Smooth muscle cell (in vitro differentiated cells): ENCODE measurements around the gene DGKG. TPM values are rescaled to one million over a fixed set of nuclear protein-coding genes. Genes with fewer than 3 reads are reported as not detected.

Experiments
- DNase-seq: peaks from one replicate; lab custom pipeline; 2025; ENCODE audit not compliant: unreplicated experiment; lab: John Stamatoyannopoulos, UW
- H2AFZ ChIP-seq: fragments of 200-600 bp; sonication (generic); 2 replicates; pipeline ENCODE4 v1.6.0; 2016; ENCODE audit warnings: antibody characterized with exemption, low read depth, mild to moderate bottlenecking
- H3F3A ChIP-seq: fragments of 200-600 bp; sonication (generic); 2 replicates; pipeline ENCODE4 v1.6.0; 2017; ENCODE audit warnings: antibody characterized with exemption, low read depth
- H3K27ac ChIP-seq: fragments of 200-600 bp; sonication (generic); 2 replicates; pipeline ENCODE4 v1.5.1; 2016; ENCODE audit warnings: low read depth, mild to moderate bottlenecking
- H3K27me3 ChIP-seq: fragments of 200-600 bp; sonication (generic); 2 replicates; pipeline ENCODE4 v1.6.1; 2016; ENCODE audit warnings: low read depth, mild to moderate bottlenecking
- H3K36me3 ChIP-seq: fragments of 200-600 bp; sonication (generic); 2 replicates; pipeline ENCODE4 v1.5.1; 2016; ENCODE audit warnings: low read depth
- H3K4me1 ChIP-seq: fragments of 200-600 bp; sonication (generic); 2 replicates; pipeline ENCODE4 v1.5.1; 2016; ENCODE audit warnings: low read depth
- H3K4me2 ChIP-seq: fragments of 200-600 bp; sonication (generic); 2 replicates; pipeline ENCODE4 v1.6.0; 2016; ENCODE audit warnings: mild to moderate bottlenecking
- H3K4me3 ChIP-seq: fragments of 200-600 bp; sonication (generic); 2 replicates; pipeline ENCODE4 v1.5.1; 2016; ENCODE audit warnings: mild to moderate bottlenecking
- H3K79me2 ChIP-seq: fragments of 200-600 bp; sonication (generic); 2 replicates; pipeline ENCODE4 v1.6.0; 2016; ENCODE audit warnings: low read depth, mild to moderate bottlenecking
- H3K9ac ChIP-seq: fragments of 200-600 bp; sonication (generic); 2 replicates; pipeline ENCODE4 v1.6.0; 2016; ENCODE audit warnings: low read depth
- H3K9me3 ChIP-seq: fragments of 200-600 bp; sonication (generic); replicated peaks from 2 replicates; pipeline ENCODE4 v1.5.1; 2016; ENCODE audit warnings: low read depth
- H4K20me1 ChIP-seq: fragments of 200-600 bp; sonication (generic); 2 replicates; pipeline ENCODE4 v1.6.0; 2016; ENCODE audit warnings: low read depth
- WGBS: methylation state at CpG from one replicate; pipeline ENCODE4 v1.1.7; 2016; ENCODE audit warnings: low lambda C conversion rate; 5-methylcytosine and 5-hydroxymethylcytosine counted together
- polyA plus RNA-seq: library from polyadenylated mRNA; unstranded; fragments of >200 nt; fragmentation: Nextera tagmentation; extraction: Ambion mirVana; gene quantifications from 2 replicates; pipeline ENCODE4 v1.2.1, GENCODE V29; 2016
- total RNA-seq: library from RNA; depleted of rRNA; stranded (reverse); fragments of >200 nt; gene quantifications from 2 replicates; pipeline ENCODE4 v1.2.3, GENCODE V29; 2014
- TF ChIP-seq, protein P1 (sequence below): fragments of 200-600 bp; sonication (generic); IDR thresholded peaks from 2 replicates; pipeline ENCODE4 v1.5.1; 2017; ENCODE audit warnings: borderline replicate concordance, mild to moderate bottlenecking, antibody characterized with exemption; ENCODE audit not compliant: insufficient read depth, poor library complexity, severe bottlenecking

DGKG gene
- total and polyA plus RNA-seq, 2 experiments from 2014 or later = 0.64 TPM; not detected in 1

DNA sequence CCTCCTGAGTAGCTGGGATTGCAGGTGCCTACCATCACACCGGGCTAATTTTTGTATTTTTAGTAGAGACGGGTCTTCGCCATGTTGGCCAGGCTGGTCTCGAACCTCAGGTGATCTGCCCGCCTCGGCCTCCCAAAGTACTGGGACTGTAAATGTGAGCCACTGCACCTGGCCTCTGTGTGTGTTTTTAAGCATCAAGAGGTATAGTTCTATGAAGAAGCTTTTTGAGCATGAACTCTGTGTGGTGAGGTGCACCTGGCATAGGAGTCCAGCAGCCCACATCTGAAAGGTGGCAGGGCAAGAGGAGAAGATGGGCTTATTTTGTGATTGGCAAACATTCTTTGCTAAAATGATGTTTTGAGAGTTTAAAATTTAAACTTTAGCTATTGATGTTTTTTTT is 118.0 kb downstream of the DGKG start:
- TF ChIP-seq, protein P1, sequence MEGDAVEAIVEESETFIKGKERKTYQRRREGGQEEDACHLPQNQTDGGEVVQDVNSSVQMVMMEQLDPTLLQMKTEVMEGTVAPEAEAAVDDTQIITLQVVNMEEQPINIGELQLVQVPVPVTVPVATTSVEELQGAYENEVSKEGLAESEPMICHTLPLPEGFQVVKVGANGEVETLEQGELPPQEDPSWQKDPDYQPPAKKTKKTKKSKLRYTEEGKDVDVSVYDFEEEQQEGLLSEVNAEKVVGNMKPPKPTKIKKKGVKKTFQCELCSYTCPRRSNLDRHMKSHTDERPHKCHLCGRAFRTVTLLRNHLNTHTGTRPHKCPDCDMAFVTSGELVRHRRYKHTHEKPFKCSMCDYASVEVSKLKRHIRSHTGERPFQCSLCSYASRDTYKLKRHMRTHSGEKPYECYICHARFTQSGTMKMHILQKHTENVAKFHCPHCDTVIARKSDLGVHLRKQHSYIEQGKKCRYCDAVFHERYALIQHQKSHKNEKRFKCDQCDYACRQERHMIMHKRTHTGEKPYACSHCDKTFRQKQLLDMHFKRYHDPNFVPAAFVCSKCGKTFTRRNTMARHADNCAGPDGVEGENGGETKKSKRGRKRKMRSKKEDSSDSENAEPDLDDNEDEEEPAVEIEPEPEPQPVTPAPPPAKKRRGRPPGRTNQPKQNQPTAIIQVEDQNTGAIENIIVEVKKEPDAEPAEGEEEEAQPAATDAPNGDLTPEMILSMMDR = no peak
- Histone ChIP-seq H3K4me3 (no peak overlapping the region), H3F3A (no peaks in the 10 kb centered on the region), H3K27me3 (no peaks in the 10 kb centered on the region), H3K79me2 (no peaks in the 10 kb centered on the region), H4K20me1 (no peaks in the 10 kb centered on the region), H2AFZ (no peak overlapping the region), H3K9ac (no peak overlapping the region), H3K27ac (no peak overlapping the region), H3K4me1 (no peaks in the 10 kb centered on the region), H3K9me3 (no peaks in the 10 kb centered on the region), H3K36me3 (no peaks in the 10 kb centered on the region), H3K4me2 (no peak overlapping the region)
- no peak for DNase-seq
- WGBS = 96% methylated on average over 6 of the region's 6 CpGs

DNA sequence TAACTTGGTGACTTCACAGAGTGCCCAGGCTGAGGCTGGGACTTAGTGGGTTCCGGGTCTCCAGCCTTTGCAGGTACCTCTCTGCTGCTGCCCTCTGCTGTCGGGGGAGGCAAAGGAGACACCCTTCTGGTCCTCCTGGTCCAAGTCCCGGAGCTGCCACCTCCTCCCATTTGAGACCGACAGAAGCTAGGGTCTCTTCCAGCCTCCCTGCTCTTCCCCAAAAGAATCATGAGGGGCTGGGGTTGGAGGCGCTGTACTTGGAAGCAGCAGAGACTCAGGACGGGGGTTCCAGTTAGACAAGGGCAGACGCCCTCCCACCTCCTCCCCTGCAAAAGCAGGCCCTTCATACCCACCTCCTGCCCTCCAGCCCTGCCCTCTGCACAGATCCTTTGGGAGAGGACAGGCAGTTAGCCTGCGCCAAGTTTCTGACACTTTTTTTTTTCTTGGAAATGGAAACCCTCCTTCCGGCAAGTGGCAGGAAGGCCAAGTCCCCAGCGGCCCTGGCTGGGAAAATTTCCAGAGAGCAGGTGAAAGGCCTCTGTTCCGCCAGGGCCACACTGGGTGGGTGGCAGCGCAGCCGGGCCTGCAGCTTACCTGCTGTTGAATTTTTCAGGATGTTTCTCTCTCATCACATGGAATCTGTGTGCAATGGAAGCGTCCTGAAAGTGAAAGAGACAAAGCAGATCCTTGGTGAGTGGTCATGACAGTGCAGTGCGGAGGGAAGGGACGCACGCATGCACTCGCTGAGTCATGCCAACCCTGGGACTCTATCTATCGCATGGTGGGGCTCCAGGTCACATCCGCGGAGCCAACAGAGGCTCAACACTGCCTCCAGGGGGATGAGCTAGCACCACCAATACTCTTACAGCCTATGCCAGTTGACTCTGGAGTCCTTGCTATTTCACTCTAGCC is 119.9 kb downstream of the DGKG start:
- H3K36me3 ChIP-seq = no peaks in the 10 kb centered on the region
- peak overlapping the region; percentile 27 for H3K4me3 ChIP-seq
- TF ChIP-seq, protein P1 = peak; percentile 53
- H3K4me1 ChIP-seq = no peaks in the 10 kb centered on the region
- H3K79me2 ChIP-seq = no peaks in the 10 kb centered on the region
- peak overlapping the region; percentile 41 for H3K9ac ChIP-seq
- H3K4me2 ChIP-seq = peak overlapping the region; percentile 82
- WGBS = 32% methylated on average over 21 of the region's 21 CpGs
- DNase-seq = peak; percentile 50
- H2AFZ ChIP-seq = peak overlapping the region; percentile 71
- no peaks in the 10 kb centered on the region for H3F3A ChIP-seq
- H3K27me3 ChIP-seq = no peaks in the 10 kb centered on the region
- no peaks in the 10 kb centered on the region for H4K20me1 ChIP-seq
- no peaks in the 10 kb centered on the region for H3K9me3 ChIP-seq
- H3K27ac ChIP-seq = peak overlapping the region; percentile 67

DNA sequence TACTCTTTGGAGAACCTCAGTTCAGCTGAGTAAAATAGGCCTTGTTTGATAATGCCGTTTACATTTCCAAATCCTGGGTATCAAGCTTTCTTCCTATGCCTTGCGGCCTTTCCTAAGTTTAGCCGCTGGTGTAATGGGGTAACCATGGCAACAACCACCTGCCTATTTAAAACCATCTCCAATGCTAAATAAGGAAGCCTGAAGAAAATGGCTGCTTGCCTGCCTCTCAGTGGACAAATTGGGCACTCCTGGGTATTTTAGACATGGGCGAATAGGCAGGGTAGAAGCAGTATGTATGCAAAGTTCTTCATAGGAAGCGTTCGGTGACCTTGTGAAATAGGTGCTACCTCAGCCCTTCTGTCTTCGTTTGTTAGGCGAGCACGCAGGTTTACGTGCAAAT is 122.7 kb downstream of the DGKG start:
- no peaks in the 10 kb centered on the region for H3K27me3 ChIP-seq
- H3K27ac ChIP-seq = no peak overlapping the region
- TF ChIP-seq, protein P1 = no peak
- no peaks in the 10 kb centered on the region for H3K4me1 ChIP-seq
- no peaks in the 10 kb centered on the region for H3K36me3 ChIP-seq
- no peaks in the 10 kb centered on the region for H3K9me3 ChIP-seq
- WGBS = 89% methylated on average over 10 of the region's 10 CpGs
- no peak for DNase-seq
- H3K4me2 ChIP-seq = no peak overlapping the region
- H3K9ac ChIP-seq = no peak overlapping the region
- no peak overlapping the region for H2AFZ ChIP-seq
- H3K79me2 ChIP-seq = no peaks in the 10 kb centered on the region
- no peaks in the 10 kb centered on the region for H4K20me1 ChIP-seq
- H3F3A ChIP-seq = no peaks in the 10 kb centered on the region
- no peak overlapping the region for H3K4me3 ChIP-seq

DNA sequence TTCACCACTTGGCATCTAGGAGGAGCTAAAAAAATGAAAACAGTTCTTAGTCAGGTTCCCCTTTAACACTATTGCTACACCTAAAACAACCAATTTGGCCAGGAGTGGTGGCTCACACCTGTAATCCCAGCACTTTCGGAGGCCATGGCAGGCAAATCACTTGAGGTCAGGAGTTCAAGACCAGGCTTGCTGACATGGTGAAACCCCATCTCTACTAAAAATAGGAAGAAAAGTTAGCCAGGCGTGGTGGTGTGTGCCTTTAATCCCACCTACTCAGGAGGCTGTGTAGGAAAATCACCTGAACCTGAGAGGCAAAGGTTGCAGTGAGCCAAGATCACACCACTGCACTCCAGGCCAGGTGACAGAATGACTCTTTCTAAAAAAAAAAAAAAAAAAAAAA is 124.1 kb downstream of the DGKG start:
- H3K79me2 ChIP-seq = no peaks in the 10 kb centered on the region
- H3F3A ChIP-seq = no peaks in the 10 kb centered on the region
- H3K27me3 ChIP-seq = no peaks in the 10 kb centered on the region
- H3K36me3 ChIP-seq = no peaks in the 10 kb centered on the region
- H3K27ac ChIP-seq = no peak overlapping the region
- H3K9ac ChIP-seq = no peak overlapping the region
- no peak overlapping the region for H3K4me3 ChIP-seq
- TF ChIP-seq, protein P1 = no peak
- H3K9me3 ChIP-seq = no peaks in the 10 kb centered on the region
- H2AFZ ChIP-seq = no peak overlapping the region
- WGBS = 83% methylated on average over 2 of the region's 2 CpGs
- no peaks in the 10 kb centered on the region for H4K20me1 ChIP-seq
- DNase-seq = no peak
- H3K4me2 ChIP-seq = no peak overlapping the region
- H3K4me1 ChIP-seq = no peaks in the 10 kb centered on the region
